ENCODE results near the gene LAMP1.

- TF ChIP-seq EZH2 (IDR thresholded peaks at IDR 0.05) (no peak), POLR2AphosphoS5 (IDR thresholded peaks at IDR 0.05; ENCODE audit: borderline replicate concordance, low read depth, low read length) (no peak)
Observed at GRCh38 chr13:113369189-113369588, 72.2 kb downstream of the LAMP1 start.

All from SK-N-MC (cell line).